B cell (primary cell): ENCODE measurements around the gene CUEDC2. TPM values are rescaled to one million over a fixed set of nuclear protein-coding genes. Genes with fewer than 3 reads are reported as not detected.

Experiments used
- ATAC-seq: fragments of 200-7000 bp; cut with Tn5 transposase; one replicate; pipeline ENCODE4 v1.10.0; 2021; ENCODE audit warnings: low read depth, mild to moderate bottlenecking, moderate number of reproducible peaks, moderate library complexity
- CTCF ChIA-PET: fragments of 350-600 bp; sonication (Branson Sonifier 250); formaldehyde crosslinking; loops from one replicate; lab custom pipeline; 2021; ENCODE audit warnings: antibody characterized with exemption, inconsistent platforms; lab: Charles Lee
- POLR2A ChIA-PET: fragments of 350-600 bp; sonication (Branson Sonifier 250); formaldehyde crosslinking; loops from one replicate; lab custom pipeline; 2021; ENCODE audit warnings: antibody characterized with exemption; lab: Charles Lee
- DNase-seq: peaks from one replicate; pipeline ENCODE4 v3.0.0; 2013
- H2AFZ ChIP-seq: 2 replicates; pipeline ENCODE4 v1.6.1; 2012; ENCODE audit warnings: mild to moderate bottlenecking, low read depth, low read length; ENCODE audit not compliant: insufficient read depth, poor library complexity, severe bottlenecking
- H3K27ac ChIP-seq, 2 donors: 1 replicate in 1 of 2; 2 replicates in 1 of 2; pipeline ENCODE4 v1.5.1; 2012 to 2013; ENCODE audit warnings: low read length in 2 of 2, mild to moderate bottlenecking in 2 of 2, moderate library complexity in 1 of 2
- H3K27me3 ChIP-seq, 4 experiments: fragments of 200-600 bp in 1 of 4; sonication (generic) in 1 of 4; replicated peaks in 1 of 4; 1 replicate in 2 of 4; 2 replicates in 2 of 4; pipeline versions ENCODE4 v1.6.1 to v1.7.0; 2013 to 2016; ENCODE audit warnings: low read length in 3 of 4, mild to moderate bottlenecking in 2 of 4, mixed read lengths in 1 of 4, moderate library complexity in 1 of 4; ENCODE audit not compliant: insufficient read depth in 4 of 4, control insufficient read depth in 3 of 4; ENCODE audit errors: control extremely low read depth in 1 of 4
- H3K36me3 ChIP-seq, 2 experiments: replicated peaks in 1 of 2; 1 replicate in 1 of 2; 2 replicates in 1 of 2; pipeline versions ENCODE4 v1.6.1 to v1.7.1; 2013; ENCODE audit warnings: low read length in 1 of 2; ENCODE audit not compliant: insufficient read depth in 2 of 2, control insufficient read depth in 1 of 2; ENCODE audit errors: control extremely low read depth in 1 of 2, extremely low read depth in 1 of 2
- H3K4me1 ChIP-seq, 2 donors: fragments of 200-600 bp in 1 of 2; sonication (generic) in 1 of 2; 1 replicate in 1 of 2; 2 replicates in 1 of 2; pipeline versions ENCODE4 v1.5.1 to v1.6.1; 2013 to 2017; ENCODE audit warnings: low read length in 2 of 2; ENCODE audit not compliant: control insufficient read depth in 2 of 2, insufficient read depth in 2 of 2
- H3K4me2 ChIP-seq: replicated peaks from 2 replicates; pipeline ENCODE3; 2012; ENCODE audit warnings: mild to moderate bottlenecking, low read depth, low read length; ENCODE audit not compliant: poor library complexity, severe bottlenecking
- H3K4me3 ChIP-seq, 5 experiments: fragments of 200-600 bp in 1 of 5; sonication (generic) in 1 of 5; 1 replicate in 3 of 5; 2 replicates in 2 of 5; pipeline versions ENCODE4 v1.5.1 to v1.7.0; 2011 to 2016; ENCODE audit warnings: low read length in 4 of 5, mild to moderate bottlenecking in 4 of 5, low read depth in 2 of 5, control low read depth in 1 of 5, moderate library complexity in 1 of 5; ENCODE audit not compliant: insufficient read depth in 1 of 5; ENCODE audit errors: control extremely low read depth in 1 of 5, extremely low read depth in 1 of 5
- H3K79me2 ChIP-seq: fragments of 200-600 bp; sonication (generic); one replicate; pipeline ENCODE4 v1.6.0; 2016; ENCODE audit warnings: low read length; ENCODE audit not compliant: control insufficient read depth, insufficient read depth
- H3K9ac ChIP-seq: fragments of 200-600 bp; sonication (generic); 2 replicates; pipeline ENCODE4 v1.6.1; 2017; ENCODE audit warnings: mild to moderate bottlenecking, low read length, moderate library complexity
- H3K9me3 ChIP-seq, 3 donors: one replicate each; pipeline versions ENCODE4 v1.6.1 to v1.7.1; 2013; ENCODE audit warnings: low read length in 2 of 3; ENCODE audit not compliant: control insufficient read depth in 2 of 3, insufficient read depth in 1 of 3; ENCODE audit errors: control extremely low read depth in 1 of 3
- H4K20me1 ChIP-seq: 2 replicates; pipeline ENCODE4 v1.6.0; 2012; ENCODE audit warnings: mild to moderate bottlenecking, low read length; ENCODE audit not compliant: insufficient read depth, control insufficient read depth, poor library complexity, severe bottlenecking
- H3K27ac Mint-ChIP-seq: one replicate; pipeline ENCODE4 v1.8.0; 2021; ENCODE audit warnings: mixed read lengths
- H3K27me3 Mint-ChIP-seq: one replicate; pipeline ENCODE4 v1.8.0; 2021; ENCODE audit warnings: mixed read lengths
- H3K4me1 Mint-ChIP-seq: one replicate; pipeline ENCODE4 v1.8.0; 2021; ENCODE audit warnings: mixed read lengths
- H3K4me3 Mint-ChIP-seq: one replicate; pipeline ENCODE4 v1.8.0; 2021; ENCODE audit warnings: mixed read lengths
- H3K9me3 Mint-ChIP-seq: one replicate; pipeline ENCODE4 v1.8.0; 2022; ENCODE audit warnings: mixed read lengths; ENCODE audit not compliant: insufficient read depth
- EZH2 ChIP-seq: IDR thresholded peaks from 2 replicates; pipeline ENCODE4 v1.6.1; 2012; ENCODE audit warnings: borderline replicate concordance, low read depth, mild to moderate bottlenecking, moderate library complexity, low read length; ENCODE audit not compliant: insufficient read depth, poor library complexity, severe bottlenecking
- WGBS: methylation state at CpG from one replicate; pipeline ENCODE4 v1.1.5; 2013; ENCODE audit warnings: missing lambda C conversion rate; ENCODE audit not compliant: insufficient coverage; 5-methylcytosine and 5-hydroxymethylcytosine counted together
- intact Hi-C: fragments of 100-400 bp; cut with micrococcal nuclease; formaldehyde crosslinking; loops from one replicate; pipeline ENCODE4 v1.10.0; 2022
- polyA plus RNA-seq: library from polyadenylated mRNA; depleted of rRNA; stranded (reverse); fragments of >200 nt; gene quantifications from 2 replicates; pipeline ENCODE4 v1.2.3, GENCODE V29; 2012
- total RNA-seq, 2 donors: library from RNA; stranded (reverse); fragments of 120-200 nt in 1 of 2; gene quantifications; 1 replicate in 1 of 2; 2 replicates in 1 of 2; pipeline versions ENCODE4 v1.2.3 to v1.2.4, GENCODE V29; 2013 to 2022
- TF ChIP-seq, protein P1 (sequence below): fragments of 200-600 bp; IDR thresholded peaks from one replicate; pipeline ENCODE4 v1.8.0; 2022; ENCODE audit warnings: antibody characterized with exemption, mild to moderate bottlenecking

The CUEDC2 gene
- total and polyA plus RNA-seq, 2 donors (not counting 1 experiment from before 2014, with no cell fraction given) = 35.6 to 49.4 TPM

DNA sequence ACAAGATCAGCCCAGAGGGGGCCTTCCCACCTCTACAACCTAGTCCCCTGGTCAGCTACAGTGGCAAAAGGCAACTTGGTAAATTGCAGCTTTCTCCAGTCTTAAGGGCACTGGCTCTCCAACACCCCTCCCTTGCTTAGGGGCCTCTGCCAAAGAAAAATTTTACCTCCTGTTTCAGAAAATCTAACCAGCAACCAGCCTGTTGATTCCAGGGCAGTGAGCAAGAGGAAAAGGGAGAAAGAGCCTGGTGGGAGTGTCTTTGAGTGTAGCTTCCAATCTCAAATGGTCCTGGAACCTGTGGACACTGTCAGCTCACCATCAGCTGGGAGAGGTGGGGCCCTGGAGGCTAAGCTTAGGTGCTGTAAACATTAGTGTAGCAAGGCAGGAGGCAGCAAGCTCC lies 47.3 kb upstream of the CUEDC2 start:
- Histone ChIP-seq H3K27ac (peak overlapping the region; percentile 23 to 24), H3K79me2 (no peaks in the 10 kb centered on the region), H3K9ac (no peak overlapping the region), H4K20me1 (peaks cover 9% of the 10 kb centered on the region), H3K4me1 (peaks cover 0 to 7% of the 10 kb centered on the region in 2 donors), H3K9me3 (no peaks in the 10 kb centered on the region), H3K36me3 (peaks cover 2 to 53% of the 10 kb centered on the region in 2 experiments), H3K4me2 (no peak overlapping the region), H3K27me3 (no peaks in the 10 kb centered on the region), H2AFZ (no peak overlapping the region), H3K4me3 (no peak overlapping the region)
- POLR2A ChIA-PET = no interaction called here
- ATAC-seq (no peak), DNase-seq (no peak)
- H3K9me3 Mint-ChIP-seq = no peaks in the 10 kb centered on the region
- no peaks in the 10 kb centered on the region for H3K27me3 Mint-ChIP-seq
- no peak for TF ChIP-seq EZH2
- TF ChIP-seq, protein P1, sequence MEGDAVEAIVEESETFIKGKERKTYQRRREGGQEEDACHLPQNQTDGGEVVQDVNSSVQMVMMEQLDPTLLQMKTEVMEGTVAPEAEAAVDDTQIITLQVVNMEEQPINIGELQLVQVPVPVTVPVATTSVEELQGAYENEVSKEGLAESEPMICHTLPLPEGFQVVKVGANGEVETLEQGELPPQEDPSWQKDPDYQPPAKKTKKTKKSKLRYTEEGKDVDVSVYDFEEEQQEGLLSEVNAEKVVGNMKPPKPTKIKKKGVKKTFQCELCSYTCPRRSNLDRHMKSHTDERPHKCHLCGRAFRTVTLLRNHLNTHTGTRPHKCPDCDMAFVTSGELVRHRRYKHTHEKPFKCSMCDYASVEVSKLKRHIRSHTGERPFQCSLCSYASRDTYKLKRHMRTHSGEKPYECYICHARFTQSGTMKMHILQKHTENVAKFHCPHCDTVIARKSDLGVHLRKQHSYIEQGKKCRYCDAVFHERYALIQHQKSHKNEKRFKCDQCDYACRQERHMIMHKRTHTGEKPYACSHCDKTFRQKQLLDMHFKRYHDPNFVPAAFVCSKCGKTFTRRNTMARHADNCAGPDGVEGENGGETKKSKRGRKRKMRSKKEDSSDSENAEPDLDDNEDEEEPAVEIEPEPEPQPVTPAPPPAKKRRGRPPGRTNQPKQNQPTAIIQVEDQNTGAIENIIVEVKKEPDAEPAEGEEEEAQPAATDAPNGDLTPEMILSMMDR = no peak
- H3K4me1 Mint-ChIP-seq = peaks cover 7% of the 10 kb centered on the region
- H3K27ac Mint-ChIP-seq = no peak overlapping the region
- intact Hi-C loops = loop anchor here (1.0 kb wide), 7 partner anchors 23 to 310 kb away; partner anchors contain the start of gene ACTR1A
- no peak overlapping the region for H3K4me3 Mint-ChIP-seq
- CTCF ChIA-PET = interaction anchor here (0.8 to 6.4 kb wide), 30 partner anchors 9 to 696 kb away, joined by 3 to 57 read pairs (median 5); partner anchors contain the start of genes ACTR1A, CUEDC2, ELOVL3 and FBXL15

DNA sequence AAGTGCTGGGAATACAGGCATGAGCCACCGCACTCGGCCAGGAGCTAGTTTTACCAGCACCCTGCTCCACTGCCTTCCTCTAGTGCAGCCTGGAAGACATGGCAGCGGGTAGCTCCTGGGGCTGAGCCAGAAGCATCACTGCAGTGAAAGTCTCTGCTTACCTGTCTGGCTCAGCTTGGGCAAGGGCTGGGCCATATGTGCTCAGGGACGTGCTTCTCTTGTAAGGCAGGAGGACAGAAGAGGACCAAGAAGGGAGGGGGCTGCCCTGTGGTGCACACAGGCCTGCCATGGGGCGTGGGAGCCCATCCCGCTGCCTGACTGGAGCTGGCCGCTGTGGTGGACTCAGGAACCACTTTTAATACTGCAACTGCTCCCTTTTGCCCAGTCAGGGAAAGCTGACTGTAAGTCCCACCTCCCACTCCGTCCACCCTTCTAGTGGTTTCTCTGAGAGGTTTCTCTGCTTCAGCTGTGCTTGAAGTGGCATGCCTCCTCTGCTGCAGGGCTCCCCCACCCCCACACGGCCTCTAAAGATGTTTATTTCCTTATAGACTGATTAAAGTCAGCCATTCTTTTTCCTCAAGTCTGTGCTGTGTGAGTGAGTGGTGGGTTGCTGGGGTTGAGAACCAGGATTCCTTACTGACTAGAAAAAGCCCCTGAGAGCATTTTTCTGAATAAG lies 44.2 kb upstream of the CUEDC2 start:
- CTCF ChIA-PET = interaction anchor here (1.0 to 4.8 kb wide), 4 partner anchors 15 to 107 kb away, joined by 3 to 36 read pairs (median 6); no protein-coding TSS in a partner anchor
- Histone ChIP-seq H3K4me2 (no peak overlapping the region), H3K27ac (no peak overlapping the region), H3K79me2 (no peaks in the 10 kb centered on the region), H3K36me3 (peaks cover 0 to 25% of the 10 kb centered on the region in 2 experiments), H3K27me3 (no peaks in the 10 kb centered on the region), H3K4me3 (no peak overlapping the region), H3K4me1 (peaks cover 0 to 7% of the 10 kb centered on the region in 2 donors), H2AFZ (no peak overlapping the region), H4K20me1 (no peaks in the 10 kb centered on the region), H3K9ac (no peak overlapping the region), H3K9me3 (no peaks in the 10 kb centered on the region)
- ATAC-seq (no peak), DNase-seq (no peak)
- Mint-ChIP-seq H3K4me1 (peaks cover 7% of the 10 kb centered on the region), H3K27ac (no peak overlapping the region), H3K9me3 (no peaks in the 10 kb centered on the region), H3K27me3 (no peaks in the 10 kb centered on the region), H3K4me3 (no peak overlapping the region)
- intact Hi-C loops = no loop called here
- POLR2A ChIA-PET = no interaction called here
- TF ChIP-seq, protein P1 = no peak
- no peak for TF ChIP-seq EZH2
- WGBS = 86% methylated on average over 7 of the region's 9 CpGs
